A204.1 (cell line): ENCODE measurements around the gene ENTPD1.
A peak's percentile ranks its signal among the peaks of the same experiment; 100 is the strongest.
"Not testable (repeated sequence)": the region's sequence is repeated elsewhere in the genome, so short reads cannot be mapped to it uniquely, and the experiment has no call there.

ENCODE experiments used
- FAIRE-seq: peaks from 2 replicates; lab custom pipeline; 2012; peaks lifted over from hg19 to GRCh38; lab: Jason Lieb, UNC

Gene ENTPD1

GRCh38 chr10:95756041-95756761, at the start of gene ENTPD1:
Gene ENTPD1 (plus strand): TSS chr10:95756163. CDS start chr10:95756240, 77 bp downstream.
- no peak for FAIRE-seq

GRCh38 chr10:95706573-95706972, 49.4 kb upstream of the ENTPD1 start:
- no peak for FAIRE-seq

- no peak for FAIRE-seq
Measured at GRCh38 chr10:95706990-95707389, 49.0 kb upstream of the ENTPD1 start.

- FAIRE-seq, result no peak
Measured at GRCh38 chr10:95711492-95711891, 44.5 kb upstream of the ENTPD1 start.

GRCh38 chr10:95716466-95716865, 39.5 kb upstream of the ENTPD1 start:
- no peak for FAIRE-seq

- no peak for FAIRE-seq
Measured at GRCh38 chr10:95716866-95717265, 39.1 kb upstream of the ENTPD1 start.

- FAIRE-seq, result not testable (repeated sequence)
Measured at GRCh38 chr10:95720745-95721144, 35.2 kb upstream of the ENTPD1 start.

GRCh38 chr10:95722496-95722895, 33.5 kb upstream of the ENTPD1 start:
- FAIRE-seq, result not testable (repeated sequence)

GRCh38 chr10:95728526-95728925, 27.4 kb upstream of the ENTPD1 start:
- FAIRE-seq, result no peak

- no peak for FAIRE-seq
Measured at GRCh38 chr10:95729323-95730055, 26.5 kb upstream of the ENTPD1 start.

- FAIRE-seq, result no peak
Measured at GRCh38 chr10:95730233-95730632, 25.7 kb upstream of the ENTPD1 start.

- FAIRE-seq, result not testable (repeated sequence)
Measured at GRCh38 chr10:95732907-95733306, 23.1 kb upstream of the ENTPD1 start.

- FAIRE-seq, result no peak
Measured at GRCh38 chr10:95739056-95739455, 16.9 kb upstream of the ENTPD1 start.

- no peak for FAIRE-seq
Measured at GRCh38 chr10:95741807-95742467, 14.0 kb upstream of the ENTPD1 start.

GRCh38 chr10:95742485-95742884, 13.5 kb upstream of the ENTPD1 start:
- FAIRE-seq, result no peak

GRCh38 chr10:95742962-95743535, 12.9 kb upstream of the ENTPD1 start:
- no peak for FAIRE-seq

GRCh38 chr10:95745501-95745900, 10.5 kb upstream of the ENTPD1 start:
- no peak for FAIRE-seq

GRCh38 chr10:95748349-95748748, 7.6 kb upstream of the ENTPD1 start:
- FAIRE-seq, result peak; percentile 11

GRCh38 chr10:95755511-95756004, 405 bp upstream of the ENTPD1 start:
- no peak for FAIRE-seq

GRCh38 chr10:95756809-95757684, 1.1 kb downstream of the ENTPD1 start:
- no peak for FAIRE-seq

- FAIRE-seq, result no peak
Measured at GRCh38 chr10:95758351-95759025, 2.5 kb downstream of the ENTPD1 start.
